HG02840 (cell line): ENCODE measurements around the gene STAB2.
"Not testable (repeated sequence)": the region's sequence is repeated elsewhere in the genome, so short reads cannot be mapped to it uniquely, and the experiment has no call there.

Source experiments
- ATAC-seq: cut with Tn5 transposase; IDR thresholded peaks from one replicate; pipeline ENCODE4 v1.9.1; 2021; ENCODE audit warnings: mild to moderate bottlenecking, moderate library complexity, moderate number of reproducible peaks; ENCODE audit not compliant: unreplicated experiment, low FRiP score

The STAB2 gene

DNA sequence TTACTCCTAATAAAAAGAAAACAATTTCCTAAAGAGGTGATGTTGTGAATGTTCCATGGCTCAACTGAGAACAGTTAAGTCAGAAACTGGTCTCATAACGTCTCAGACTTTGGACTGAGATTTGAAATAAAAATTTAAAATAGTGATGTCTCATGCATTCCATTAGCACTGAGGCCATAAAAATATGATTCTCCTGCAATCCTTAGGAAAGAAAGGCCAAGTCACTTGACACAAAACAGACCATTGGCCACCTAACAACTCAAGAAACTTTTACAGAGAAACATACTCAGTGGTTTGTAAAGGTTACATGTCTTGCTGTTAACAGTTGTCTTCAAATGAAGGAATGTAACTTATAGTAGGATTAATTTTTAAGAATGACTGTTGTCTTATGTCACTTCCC, 58.1 kb downstream of the STAB2 start:
- ATAC-seq, result no peak

DNA sequence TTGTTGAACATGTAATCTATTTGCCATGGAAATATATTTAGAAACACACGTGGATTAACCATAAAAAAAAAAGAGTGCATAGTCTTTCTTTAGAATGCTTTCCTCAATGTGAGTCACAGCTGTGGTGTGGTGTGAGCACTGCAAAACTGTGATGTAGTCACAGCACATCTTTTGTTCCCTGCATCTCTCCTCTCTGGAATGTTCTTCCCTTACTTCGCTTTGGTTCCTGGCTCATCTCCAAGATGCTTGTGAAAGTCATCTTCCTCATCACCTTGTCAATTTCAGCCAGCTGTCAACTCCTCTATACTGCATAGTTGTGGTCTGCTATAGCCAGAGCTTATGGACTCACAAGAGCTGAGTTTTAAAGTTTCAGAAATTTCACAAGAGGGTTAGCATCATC, 60.2 kb downstream of the STAB2 start:
- ATAC-seq, result no peak

DNA sequence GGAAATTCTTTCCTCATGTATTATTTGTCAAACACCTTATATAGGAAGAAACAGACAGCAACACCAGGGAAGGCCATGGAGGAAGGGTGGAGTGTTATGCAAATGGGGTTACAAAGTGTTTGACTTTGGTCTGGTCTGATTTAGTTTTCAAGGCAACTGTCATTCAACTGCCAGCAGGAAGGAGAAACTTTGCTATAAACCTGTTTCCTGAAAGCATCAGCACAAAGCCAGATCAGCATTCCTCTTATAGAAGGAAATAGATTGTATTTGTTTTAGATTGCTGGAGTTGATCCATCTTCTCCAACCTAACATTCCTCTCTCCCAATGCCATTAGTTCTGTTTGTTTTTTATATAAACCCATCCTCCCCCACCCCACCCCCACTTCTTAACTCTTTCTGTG, 65.7 kb downstream of the STAB2 start:
- ATAC-seq, result no peak

DNA sequence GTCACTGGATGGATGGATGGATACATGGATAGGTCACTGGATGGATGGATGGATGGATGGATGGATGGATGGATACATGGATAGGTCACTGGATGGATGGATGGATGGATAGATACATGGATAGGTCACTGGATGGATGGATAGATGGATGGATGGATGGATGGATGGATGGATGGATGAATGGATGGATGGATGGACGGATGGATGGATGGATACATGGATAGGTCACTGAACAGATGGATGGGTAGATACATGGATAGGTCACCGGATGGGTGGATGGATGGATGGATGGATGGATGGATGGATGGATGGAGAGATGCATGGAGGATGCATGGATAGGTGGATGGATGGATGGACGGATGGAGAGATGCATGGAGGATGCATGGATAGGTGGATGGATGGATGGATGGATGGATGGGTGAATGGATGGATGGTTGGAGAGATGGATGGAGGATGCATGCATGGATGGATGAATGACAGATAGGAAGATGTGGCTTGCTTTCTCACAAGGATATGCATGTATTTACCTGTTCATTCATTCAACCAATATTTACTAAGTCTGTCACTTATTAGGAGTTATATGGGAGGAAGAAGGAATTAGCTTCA, 66.6 kb downstream of the STAB2 start:
- ATAC-seq, result not testable (repeated sequence)

DNA sequence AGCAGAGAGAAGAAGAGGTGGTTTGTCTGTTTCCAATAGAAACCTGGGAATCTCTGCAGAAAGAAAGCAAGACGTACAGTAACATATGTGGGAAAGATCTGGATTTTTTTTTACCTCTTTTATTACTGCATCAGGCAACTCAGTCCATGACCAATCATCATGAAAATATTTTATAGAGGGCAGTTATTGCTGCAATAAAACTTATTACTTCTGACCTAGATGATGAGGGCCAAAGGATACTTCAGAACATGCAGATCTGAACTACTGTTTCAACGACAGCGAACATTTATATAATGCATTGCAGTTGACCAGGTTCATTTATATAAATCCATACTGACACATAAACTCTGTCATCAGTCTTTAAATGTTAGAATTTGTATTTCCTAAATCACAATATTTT, 67.7 kb downstream of the STAB2 start:
- no peak for ATAC-seq

DNA sequence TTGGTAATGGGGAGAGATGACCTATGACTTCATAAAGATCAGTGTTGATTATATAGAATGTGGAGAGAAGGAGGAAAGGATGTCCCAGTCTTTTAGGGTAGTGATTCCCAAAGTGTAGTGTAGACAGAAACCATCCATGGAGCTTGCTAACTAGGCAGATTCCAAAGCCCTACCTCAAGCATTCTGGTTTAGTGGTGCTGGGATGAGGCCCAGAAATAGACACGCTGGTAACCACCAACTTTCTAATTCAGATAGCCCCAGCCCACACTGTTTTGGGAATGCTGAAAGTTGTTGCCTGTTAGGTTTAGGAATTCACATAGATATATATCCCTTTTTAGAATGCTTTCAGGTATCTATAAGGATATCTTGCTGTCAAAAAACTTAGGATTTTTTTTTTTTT, 69.2 kb downstream of the STAB2 start:
- ATAC-seq, result no peak

DNA sequence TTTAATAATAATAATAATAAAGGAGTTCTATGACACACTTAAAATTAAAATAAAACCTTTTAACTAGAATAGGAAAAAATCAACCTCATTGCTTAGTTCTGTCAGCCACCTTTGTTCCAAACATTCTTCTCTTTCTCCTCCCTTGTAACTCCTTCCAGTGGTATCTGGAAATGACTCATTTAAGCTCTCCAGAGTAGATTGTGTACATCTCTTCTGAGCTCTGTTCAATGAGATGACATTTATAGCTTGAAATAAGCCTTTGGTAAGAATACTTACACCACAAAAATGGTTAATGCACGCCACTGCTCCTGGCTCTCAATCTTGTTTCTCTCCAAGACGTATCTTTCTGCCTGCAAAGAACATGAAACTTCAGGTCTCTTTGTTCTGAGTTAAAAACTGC, 70.3 kb downstream of the STAB2 start:
- ATAC-seq, result no peak

DNA sequence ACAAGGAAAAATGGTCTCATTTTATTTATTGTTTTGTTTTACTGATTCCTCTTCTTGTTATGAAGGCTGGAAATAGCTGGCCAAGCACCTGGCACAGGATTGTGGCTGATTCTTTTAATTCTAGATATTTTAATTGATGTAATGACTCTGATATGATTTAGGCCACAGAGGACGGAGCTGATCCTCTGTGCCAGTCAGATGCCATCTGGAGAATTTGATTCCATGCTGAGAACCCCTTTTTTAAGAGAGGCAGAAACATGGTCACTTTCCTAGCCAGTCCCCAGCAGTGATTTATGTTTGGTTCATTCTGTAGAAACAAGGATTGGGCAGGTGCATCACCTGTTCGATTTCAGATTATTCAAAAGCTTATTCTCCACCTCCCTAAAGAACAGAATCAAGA, 77.6 kb downstream of the STAB2 start:
- no peak for ATAC-seq

DNA sequence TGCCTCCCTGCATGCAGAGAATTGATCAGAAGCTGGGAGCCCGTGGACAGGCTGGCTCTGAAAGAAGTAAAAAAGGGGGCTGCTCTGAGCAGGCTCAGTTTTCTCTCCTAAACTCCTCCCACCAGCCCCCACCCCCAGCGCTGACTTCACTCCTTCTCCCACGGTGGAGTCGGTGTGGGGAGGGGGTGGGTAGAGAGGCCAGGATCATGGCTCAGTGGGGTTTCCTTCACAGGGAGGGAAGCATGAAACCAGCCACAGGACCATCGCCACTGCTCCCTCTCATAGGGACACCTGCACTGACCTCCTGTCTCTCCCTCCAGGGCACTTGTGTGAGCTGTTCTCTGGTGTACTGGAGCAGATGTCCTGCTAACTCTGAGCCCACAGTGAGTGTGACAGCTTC, 78.9 kb downstream of the STAB2 start:
- ATAC-seq, result no peak

DNA sequence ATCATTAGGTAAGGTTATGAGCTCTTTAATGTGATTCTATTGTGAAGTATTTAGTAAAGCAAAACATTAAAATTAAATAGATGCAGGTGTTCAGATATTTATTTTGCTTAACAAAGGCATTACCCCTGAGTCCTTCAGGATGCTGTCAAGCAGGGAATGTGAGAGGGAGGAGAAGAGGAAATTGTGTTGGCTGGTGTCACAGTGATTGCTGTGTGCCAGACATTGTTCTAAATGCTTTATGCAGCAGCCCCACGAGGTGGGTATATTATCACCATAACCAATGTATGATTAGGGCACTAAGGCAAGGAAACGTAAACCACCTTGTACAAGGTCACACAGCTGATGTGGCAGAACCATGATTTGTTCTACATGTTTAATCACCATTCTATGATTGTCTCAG, 80.1 kb downstream of the STAB2 start:
- ATAC-seq, result no peak

DNA sequence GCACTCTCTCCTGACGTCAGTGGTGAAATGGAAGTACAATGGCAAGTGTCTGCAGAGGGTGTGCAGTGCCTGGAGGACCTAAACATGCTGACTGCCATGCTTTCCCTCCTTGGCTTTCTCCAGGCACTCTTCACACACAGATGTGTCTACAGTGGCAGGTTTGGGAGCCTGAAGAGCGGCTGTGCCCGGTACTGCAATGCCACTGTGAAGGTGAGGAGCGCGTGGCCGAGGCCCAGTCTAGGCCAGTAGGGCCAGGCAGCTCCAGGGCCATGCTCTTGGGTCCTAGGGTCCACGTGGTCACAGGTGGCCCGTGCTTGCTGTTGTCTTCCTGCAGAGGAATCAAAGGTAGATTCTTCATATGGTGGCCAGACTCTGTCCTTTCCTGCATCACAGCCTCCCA, 81.4 kb downstream of the STAB2 start:
- ATAC-seq, result no peak

DNA sequence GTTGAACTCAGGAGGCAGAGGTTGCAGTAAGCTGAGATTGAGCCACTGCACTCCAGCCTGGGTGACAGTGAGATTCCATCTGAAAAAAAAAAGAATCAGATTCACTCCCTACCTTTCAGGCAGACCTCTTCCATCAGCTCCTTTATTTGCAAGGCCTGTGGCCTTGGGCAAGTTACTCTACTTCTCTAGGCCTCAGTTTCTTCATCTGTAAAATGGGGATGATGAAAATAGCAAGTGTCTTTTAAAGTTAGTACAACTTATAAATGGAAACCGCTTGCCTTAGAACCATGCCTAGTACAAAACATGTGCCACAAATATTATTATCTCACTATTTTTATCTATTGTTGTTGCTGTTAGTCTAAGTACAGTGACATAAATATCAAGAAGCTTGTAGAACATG, 84.3 kb downstream of the STAB2 start:
- no peak for ATAC-seq

DNA sequence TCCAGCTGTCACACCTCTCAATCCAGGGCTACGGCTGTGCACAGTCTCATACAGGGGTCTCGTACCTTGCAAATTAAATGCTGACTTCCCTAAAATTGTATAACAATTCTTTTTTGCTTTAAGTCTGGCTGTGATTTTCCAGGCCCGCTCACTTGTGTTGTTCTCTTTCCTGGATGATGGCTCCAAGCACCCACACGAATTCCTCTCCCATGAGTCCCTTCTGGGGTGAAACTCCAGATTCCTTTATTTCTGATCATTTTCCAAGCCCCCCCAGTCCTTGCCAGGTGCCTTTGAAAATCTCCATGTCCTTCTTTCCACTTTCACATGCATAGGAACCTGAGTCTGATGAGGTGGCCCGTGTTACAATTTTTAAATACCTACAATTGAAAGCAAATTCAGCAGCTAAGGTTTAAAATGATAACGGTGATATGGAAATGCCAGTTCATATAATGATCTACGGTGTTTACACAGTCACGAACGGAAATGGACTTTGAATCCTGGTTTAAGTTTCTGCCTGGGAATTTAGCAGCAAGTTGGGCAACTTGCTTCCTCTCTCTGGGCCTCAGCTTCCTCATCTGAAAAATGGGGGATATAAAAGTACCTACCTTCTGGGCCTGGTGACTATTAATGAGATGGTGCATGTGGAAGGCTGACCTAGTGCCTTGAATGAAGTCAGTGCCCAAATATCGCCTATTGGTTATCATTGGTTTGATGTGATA, 85.5 kb downstream of the STAB2 start:
- ATAC-seq, result no peak

DNA sequence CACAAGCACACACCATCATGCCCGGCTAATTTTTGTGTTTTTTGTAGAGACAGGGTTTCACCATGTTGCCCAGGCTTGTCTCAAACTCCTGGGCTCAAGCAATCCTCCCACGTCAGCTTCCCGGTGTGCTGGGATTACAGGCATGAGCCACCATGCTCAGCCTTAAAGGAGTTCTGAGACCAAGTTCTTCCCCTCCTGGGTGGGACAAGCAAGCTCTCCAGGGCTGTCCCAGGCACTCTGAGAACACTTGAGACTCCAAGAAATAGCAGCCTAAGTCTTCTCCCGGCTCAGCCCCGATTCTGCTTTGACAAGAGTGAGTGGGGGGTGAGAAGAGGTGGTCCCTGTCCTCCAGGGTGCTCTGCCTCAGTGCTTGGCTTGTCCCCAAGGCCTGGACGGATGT, 86.4 kb downstream of the STAB2 start:
- no peak for ATAC-seq

DNA sequence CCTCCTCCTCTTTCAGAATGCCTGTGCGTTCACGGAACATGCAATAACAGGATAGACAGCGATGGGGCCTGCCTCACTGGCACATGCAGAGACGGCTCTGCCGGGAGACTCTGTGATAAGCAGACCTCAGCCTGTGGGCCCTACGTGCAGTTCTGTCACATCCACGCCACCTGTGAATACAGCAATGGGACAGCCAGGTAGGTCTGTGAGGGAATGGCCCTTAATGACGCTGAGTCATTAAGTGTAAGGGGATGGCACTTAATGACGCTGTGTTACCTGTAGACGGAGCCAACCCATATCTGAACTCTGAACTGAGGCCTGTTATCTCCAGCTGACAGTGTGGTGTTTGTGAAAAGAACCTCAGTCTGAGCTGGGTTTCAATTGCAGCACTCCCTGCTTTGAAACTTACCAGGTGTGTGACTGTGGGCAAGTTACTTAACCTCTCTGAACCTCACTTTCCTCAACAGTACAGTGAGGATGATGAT, 86.9 kb downstream of the STAB2 start:
- no peak for ATAC-seq

DNA sequence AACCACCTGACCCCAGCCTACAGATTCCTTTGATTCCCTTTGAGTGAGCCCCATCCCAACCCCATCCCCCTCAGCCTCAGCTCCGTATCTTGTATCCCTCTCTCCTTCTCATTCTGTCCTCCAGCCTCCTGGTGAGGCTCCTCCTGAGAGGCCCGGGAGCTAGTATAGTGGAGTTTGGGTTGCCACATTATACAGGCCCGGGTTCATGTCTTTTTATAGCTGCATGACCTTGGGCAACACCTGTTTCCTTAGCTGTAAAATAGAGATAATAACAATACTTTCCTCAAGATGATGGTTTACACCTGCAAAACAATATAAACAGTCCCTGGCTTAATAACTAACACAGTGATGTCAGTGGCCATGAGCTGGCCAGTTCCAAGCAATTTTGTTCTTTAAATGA, 89.8 kb downstream of the STAB2 start:
- ATAC-seq, result no peak

DNA sequence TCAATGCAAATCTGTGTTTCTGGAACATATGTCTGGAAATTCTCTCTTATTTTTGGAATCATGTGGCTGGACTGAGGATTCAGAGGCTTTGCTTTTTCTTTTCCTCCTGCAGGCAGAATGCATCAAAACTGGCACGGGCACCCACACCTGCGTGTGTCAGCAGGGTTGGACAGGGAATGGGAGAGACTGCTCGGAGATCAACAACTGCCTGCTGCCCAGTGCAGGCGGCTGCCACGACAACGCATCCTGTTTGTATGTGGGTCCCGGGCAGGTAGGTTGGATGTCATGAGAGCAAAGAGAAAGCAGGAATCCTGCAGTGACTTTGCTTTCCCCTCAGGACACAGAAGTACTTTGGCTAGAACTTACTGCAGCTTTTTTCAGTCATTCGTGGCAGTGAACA, 90.3 kb downstream of the STAB2 start:
- ATAC-seq, result no peak

DNA sequence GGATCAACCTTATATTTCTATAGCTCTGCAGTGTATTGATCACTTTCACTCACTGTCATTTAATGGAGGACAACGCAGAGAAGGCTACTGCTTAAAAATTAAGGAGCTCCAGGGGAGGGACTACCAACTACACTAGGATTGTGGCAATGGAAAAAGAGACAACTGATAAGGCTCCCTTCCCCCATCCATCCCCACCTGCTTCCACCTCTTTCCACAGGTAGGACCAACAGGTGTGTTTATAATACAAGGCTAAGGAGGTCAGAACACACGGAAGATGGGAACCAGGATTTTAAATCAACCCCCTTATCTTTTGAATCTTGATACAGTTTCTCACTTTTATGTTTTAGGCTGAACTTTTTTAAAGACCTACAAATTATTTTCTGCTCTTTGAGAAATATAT, 90.8 kb downstream of the STAB2 start:
- ATAC-seq, result no peak

DNA sequence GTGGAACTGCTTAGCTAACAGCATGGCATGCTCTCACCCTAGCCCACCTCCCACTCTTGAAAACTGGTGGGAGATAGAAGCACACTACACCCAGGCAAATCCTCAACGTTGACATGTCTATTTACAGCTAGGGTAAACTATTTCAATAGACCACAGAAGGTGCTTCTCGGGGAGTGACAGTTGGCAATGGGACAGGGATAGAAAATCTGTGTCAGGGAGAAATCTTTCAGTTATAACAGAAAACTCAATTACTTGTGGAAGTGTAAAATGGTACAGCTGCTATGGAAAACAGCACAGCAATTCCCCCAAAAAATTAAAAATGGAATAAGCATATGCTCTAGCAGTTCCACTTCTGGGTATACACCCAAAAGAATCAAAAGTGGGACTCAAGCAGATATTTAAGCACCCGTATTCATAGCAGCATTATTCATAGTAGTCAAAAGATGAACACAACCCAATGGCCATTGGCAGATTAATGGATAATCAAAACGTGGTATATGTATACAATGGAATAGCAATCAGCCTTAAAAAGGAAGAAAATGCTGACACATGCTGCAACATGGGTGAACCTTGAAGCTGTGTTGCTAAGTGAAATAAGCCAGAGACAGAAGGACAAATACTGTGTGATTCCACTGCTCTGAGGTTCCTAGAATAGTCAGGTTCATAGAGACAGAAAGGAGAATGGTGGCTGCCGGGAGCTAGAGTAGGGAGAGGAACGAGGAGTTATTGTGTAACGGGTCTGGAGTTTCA, 92.5 kb downstream of the STAB2 start:
- no peak for ATAC-seq

DNA sequence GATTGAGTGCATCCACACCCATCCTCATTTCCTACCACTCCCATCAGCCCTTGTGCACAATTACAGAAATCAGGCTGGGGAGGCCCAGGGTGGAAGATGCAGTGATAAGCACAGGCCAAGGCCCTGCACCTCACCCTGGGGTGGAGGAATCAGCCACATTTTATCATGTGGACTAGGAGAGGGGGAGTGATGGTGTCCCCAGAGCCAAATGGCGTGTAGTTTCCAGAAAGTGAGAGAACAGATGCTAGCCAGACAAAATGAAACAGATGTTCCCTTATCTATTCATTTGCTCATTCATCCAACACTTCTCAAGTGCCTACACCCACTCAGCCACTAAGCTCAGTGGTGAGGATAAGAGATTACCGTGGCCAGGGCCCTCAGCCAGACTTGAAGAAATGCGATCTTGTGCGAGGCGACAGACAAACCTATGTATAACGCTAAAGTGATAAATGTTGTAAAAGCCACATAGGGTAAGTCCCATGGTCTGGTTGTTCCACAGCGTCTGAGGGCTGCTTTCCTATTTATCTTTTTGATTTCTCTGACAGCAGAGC, 93.6 kb downstream of the STAB2 start:
- ATAC-seq, result no peak

DNA sequence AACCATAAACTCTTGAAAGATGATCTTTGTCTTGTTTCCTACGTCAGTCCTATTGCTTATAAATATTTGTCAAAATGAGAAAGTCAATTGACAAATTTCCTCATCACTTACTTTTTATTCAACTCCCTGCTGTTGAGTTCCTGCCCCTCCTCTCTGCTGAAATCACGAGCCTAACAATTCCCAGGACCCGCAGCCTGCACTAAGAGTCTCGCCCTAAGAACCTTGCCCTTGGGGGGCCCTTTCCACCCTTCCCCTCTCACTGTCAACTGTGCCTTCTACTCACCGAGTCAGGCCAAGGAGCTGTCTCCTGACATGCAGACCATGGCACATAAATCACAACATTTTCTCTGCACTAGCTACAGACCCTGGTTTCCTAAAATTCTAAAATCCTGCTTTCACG, 99.0 kb downstream of the STAB2 start:
- ATAC-seq, result no peak
